Measurements from ENCODE around the gene ST6GAL1. TPM values are rescaled to one million over a fixed set of nuclear protein-coding genes. Genes with fewer than 3 reads are reported as not detected.

ST6GAL1 gene
- total RNA-seq, 1 experiment from 2014 or later = 3.3 TPM

DNA sequence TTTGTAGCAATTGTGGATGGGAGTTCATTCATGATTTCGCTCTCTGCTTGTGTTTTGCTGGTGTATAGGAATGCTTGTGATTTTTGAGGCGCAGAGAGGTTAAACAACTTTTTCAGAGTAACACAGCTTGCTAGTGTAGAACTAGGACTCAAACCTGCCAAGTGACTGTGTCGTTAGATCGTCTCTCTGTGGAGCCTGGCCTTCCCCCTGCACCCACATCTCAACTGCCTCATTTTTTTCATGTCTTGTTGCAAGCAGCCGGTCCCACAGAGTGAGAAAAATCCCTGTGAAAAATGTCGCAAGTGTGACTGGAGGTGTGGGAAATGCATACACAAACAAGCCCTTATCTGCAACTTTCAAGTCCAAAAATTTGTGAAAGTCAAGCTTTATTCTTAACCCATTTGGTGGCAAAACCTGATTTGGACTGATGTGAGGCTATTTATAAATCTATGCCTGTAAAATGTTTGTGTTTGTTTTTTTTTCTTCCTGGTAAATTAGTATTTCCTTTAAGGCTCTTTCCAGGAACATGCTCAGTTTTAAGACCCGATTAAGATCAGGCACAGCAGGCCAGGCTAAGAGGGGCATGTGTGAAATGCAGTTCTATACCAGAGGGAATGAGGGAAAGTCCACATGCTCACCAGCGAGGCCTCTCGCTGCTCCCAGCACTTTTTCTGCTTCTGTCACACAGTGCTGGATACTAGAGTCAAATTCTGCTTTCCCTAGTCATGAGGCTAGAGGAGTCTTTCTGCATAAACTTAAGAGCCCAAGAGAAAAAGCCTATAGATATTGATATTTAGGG is 25.8 kb downstream of the ST6GAL1 start:
- DNase-seq (ENCODE audit: low read depth, low spot score) (no peak), ATAC-seq (no peak)
- Histone ChIP-seq H3K4me3 (ENCODE audit: low read depth in 2 of 2, low read length in 2 of 2) (no peak overlapping the region), H3K4me1 (ENCODE audit: control insufficient read depth, insufficient read depth, low read length) (no peaks in the 10 kb centered on the region), H3K36me3 (ENCODE audit: control insufficient read depth, insufficient read depth, low read length) (no peaks in the 10 kb centered on the region), H3K27me3 (ENCODE audit: control insufficient read depth, insufficient read depth, low read length) (no peaks in the 10 kb centered on the region), H3K27ac (ENCODE audit: low read length) (no peak overlapping the region), H3K9me3 (ENCODE audit: control insufficient read depth, insufficient read depth, low read depth, low read length) (no peaks in the 10 kb centered on the region)
- intact Hi-C loops (cut with micrococcal nuclease; ENCODE audit: unreplicated experiment) (no loop called here), in situ Hi-C loops (cut with HindIII; ENCODE audit: low pct_unique_long_range_greater_than_20kb, low sequenced_read_pairs) (no loop called here)
- no TSS peak for BruUV-seq (replicated peaks)
- ChIA-PET CTCF (no interaction called here), POLR2A (no interaction called here)
- TF ChIP-seq, protein P1, sequence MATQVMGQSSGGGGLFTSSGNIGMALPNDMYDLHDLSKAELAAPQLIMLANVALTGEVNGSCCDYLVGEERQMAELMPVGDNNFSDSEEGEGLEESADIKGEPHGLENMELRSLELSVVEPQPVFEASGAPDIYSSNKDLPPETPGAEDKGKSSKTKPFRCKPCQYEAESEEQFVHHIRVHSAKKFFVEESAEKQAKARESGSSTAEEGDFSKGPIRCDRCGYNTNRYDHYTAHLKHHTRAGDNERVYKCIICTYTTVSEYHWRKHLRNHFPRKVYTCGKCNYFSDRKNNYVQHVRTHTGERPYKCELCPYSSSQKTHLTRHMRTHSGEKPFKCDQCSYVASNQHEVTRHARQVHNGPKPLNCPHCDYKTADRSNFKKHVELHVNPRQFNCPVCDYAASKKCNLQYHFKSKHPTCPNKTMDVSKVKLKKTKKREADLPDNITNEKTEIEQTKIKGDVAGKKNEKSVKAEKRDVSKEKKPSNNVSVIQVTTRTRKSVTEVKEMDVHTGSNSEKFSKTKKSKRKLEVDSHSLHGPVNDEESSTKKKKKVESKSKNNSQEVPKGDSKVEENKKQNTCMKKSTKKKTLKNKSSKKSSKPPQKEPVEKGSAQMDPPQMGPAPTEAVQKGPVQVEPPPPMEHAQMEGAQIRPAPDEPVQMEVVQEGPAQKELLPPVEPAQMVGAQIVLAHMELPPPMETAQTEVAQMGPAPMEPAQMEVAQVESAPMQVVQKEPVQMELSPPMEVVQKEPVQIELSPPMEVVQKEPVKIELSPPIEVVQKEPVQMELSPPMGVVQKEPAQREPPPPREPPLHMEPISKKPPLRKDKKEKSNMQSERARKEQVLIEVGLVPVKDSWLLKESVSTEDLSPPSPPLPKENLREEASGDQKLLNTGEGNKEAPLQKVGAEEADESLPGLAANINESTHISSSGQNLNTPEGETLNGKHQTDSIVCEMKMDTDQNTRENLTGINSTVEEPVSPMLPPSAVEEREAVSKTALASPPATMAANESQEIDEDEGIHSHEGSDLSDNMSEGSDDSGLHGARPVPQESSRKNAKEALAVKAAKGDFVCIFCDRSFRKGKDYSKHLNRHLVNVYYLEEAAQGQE (IDR thresholded peaks at IDR 0.05; ENCODE audit: insufficient read depth in 1 of 2, low read depth in 2 of 2, low read length in 1 of 2) = no peak
- TF ChIP-seq POLR2AphosphoS5 (IDR thresholded peaks at IDR 0.05; ENCODE audit: low read depth, low read length) (no peak), SIN3A (IDR thresholded peaks at IDR 0.05; ENCODE audit: borderline replicate concordance, insufficient read depth, low read depth, low read length) (no peak), TCF7L2 (IDR thresholded peaks at IDR 0.05; ENCODE audit: low read depth, low read length) (no peak)
- TF ChIP-seq, protein P2, sequence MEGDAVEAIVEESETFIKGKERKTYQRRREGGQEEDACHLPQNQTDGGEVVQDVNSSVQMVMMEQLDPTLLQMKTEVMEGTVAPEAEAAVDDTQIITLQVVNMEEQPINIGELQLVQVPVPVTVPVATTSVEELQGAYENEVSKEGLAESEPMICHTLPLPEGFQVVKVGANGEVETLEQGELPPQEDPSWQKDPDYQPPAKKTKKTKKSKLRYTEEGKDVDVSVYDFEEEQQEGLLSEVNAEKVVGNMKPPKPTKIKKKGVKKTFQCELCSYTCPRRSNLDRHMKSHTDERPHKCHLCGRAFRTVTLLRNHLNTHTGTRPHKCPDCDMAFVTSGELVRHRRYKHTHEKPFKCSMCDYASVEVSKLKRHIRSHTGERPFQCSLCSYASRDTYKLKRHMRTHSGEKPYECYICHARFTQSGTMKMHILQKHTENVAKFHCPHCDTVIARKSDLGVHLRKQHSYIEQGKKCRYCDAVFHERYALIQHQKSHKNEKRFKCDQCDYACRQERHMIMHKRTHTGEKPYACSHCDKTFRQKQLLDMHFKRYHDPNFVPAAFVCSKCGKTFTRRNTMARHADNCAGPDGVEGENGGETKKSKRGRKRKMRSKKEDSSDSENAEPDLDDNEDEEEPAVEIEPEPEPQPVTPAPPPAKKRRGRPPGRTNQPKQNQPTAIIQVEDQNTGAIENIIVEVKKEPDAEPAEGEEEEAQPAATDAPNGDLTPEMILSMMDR (IDR thresholded peaks at IDR 0.05) = no peak

DNA sequence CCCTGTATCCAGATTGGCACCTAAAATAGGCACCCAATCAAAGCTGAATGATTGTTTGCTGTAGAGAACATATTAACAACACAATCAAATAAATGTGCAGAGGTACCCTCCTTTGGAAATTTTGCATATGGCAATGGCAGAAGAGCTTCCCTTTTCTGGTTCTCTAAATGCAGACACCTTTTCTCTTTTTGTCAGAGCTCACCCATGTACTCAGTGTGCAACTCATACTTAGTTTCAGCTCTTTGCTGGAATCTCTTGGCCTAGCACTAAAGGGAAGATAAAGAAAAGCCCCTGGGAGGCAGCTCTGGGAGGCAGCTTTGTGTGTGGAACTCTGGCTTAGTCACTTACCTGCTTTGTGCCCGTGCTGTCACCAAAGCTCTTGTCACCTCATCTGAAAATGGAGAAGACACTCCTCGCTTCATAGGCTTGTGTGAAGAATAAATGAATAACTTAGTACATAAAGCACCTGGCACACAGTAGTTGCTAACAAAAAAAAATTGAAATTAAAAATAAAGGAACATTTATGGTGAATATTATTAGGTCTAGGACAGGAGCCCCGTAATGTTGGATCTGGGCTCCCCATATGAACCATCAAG is 28.8 kb downstream of the ST6GAL1 start:
- ChIA-PET POLR2A (no interaction called here), CTCF (interaction anchor here (0.7 kb wide), 1 partner anchor 341 kb away, joined by 3 read pairs; no protein-coding TSS in a partner anchor)
- intact Hi-C loops (cut with micrococcal nuclease; ENCODE audit: unreplicated experiment) (no loop called here), in situ Hi-C loops (cut with HindIII; ENCODE audit: low pct_unique_long_range_greater_than_20kb, low sequenced_read_pairs) (no loop called here)
- no peaks in the 10 kb centered on the region for H3K4me1 ChIP-seq (ENCODE audit: control insufficient read depth, insufficient read depth, low read length)
- TF ChIP-seq TCF7L2 (IDR thresholded peaks at IDR 0.05; ENCODE audit: low read depth, low read length) (no peak), SIN3A (IDR thresholded peaks at IDR 0.05; ENCODE audit: borderline replicate concordance, insufficient read depth, low read depth, low read length) (no peak), POLR2AphosphoS5 (IDR thresholded peaks at IDR 0.05; ENCODE audit: low read depth, low read length) (no peak)
- TF ChIP-seq, protein P2 (IDR thresholded peaks at IDR 0.05) = no peak
- TF ChIP-seq, protein P1 (IDR thresholded peaks at IDR 0.05; ENCODE audit: insufficient read depth in 1 of 2, low read depth in 2 of 2, low read length in 1 of 2) = no peak
- no peak overlapping the region for H3K4me3 ChIP-seq (ENCODE audit: low read depth in 2 of 2, low read length in 2 of 2)
- no peaks in the 10 kb centered on the region for H3K27me3 ChIP-seq (ENCODE audit: control insufficient read depth, insufficient read depth, low read length)
- ATAC-seq (no peak), DNase-seq (ENCODE audit: low read depth, low spot score) (no peak)
- no peak overlapping the region for H3K27ac ChIP-seq (ENCODE audit: low read length)
- H3K36me3 ChIP-seq (ENCODE audit: control insufficient read depth, insufficient read depth, low read length) = no peaks in the 10 kb centered on the region
- no peaks in the 10 kb centered on the region for H3K9me3 ChIP-seq (ENCODE audit: control insufficient read depth, insufficient read depth, low read depth, low read length)
- BruUV-seq (replicated peaks) = no TSS peak
